HG03432 (cell line): ENCODE measurements around the gene ATL3.
"Not testable (repeated sequence)": the region's sequence is repeated elsewhere in the genome, so short reads cannot be mapped to it uniquely, and the experiment has no call there.

Experiments used
- ATAC-seq: cut with Tn5 transposase; IDR thresholded peaks from one replicate; pipeline ENCODE4 v1.9.1; 2021; ENCODE audit warnings: mild to moderate bottlenecking, moderate library complexity; ENCODE audit not compliant: unreplicated experiment

Gene ATL3

DNA sequence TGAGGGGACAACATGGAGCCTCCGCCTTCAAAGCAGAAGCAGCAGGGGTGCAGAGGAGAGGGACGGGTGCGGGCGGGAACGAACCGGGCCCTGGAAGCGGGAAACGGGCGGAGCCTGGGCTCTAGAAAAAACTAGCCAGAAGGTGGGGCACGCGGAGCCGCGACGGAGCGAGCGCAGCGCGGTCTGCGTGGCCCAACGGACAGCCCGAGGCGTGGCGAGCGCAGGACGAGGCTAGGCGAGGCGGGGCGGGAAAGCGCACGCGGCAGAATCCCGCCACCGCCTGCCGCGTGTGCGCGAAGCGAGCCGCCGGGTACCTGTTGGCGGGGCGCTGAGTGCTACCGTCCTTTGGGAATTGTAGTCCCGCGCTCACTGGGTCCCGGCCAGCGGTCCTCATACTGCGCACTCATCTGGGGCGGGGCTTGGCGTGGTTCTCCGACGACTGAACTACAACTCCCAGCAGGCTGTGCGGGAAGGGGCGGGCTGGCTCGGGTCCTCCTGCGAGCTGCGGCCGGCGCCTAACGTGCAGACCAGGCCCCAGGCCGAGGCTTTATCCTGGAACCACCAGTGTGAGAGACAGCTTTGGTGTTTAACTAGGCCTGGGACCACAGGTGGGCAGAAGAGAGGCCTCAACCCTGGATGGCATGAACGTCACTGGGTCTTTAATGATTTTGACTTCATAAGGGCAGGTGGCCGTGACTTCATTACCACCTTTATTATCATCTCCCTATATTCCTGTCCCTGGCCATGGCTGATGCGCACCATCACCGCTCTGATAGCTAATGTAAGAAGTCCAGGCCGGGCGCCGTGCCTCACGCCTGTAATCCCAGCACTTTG lies at the start of gene ATL3:
Gene ATL3 (minus strand): TSS at position 55 of the 834 bp plus-strand sequence. CDS start 41 bp downstream, at position 14.
- ATAC-seq: peak; percentile 92

GRCh38 chr11:63720611-63721010 lies 49.4 kb upstream of the ATL3 start:
- no peak for ATAC-seq

DNA sequence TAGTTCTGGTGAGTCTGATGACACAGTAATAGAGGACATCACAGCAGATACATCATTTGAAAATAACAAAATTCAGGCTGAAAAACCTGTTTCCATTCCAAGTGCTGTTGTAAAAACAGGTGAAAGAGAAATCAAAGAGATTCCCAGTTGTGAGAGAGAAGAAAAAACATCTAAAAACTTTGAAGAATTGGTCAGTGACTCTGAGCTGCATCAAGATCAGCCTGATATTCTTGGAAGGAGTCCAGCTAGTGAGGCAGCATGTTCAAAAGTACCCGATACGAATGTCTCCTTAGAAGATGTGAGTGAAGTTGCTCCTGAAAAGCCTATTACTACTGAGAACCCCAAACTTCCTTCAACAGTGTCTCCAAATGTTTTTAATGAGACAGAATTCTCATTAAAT lies 48.8 kb upstream of the ATL3 start:
- no peak for ATAC-seq

DNA sequence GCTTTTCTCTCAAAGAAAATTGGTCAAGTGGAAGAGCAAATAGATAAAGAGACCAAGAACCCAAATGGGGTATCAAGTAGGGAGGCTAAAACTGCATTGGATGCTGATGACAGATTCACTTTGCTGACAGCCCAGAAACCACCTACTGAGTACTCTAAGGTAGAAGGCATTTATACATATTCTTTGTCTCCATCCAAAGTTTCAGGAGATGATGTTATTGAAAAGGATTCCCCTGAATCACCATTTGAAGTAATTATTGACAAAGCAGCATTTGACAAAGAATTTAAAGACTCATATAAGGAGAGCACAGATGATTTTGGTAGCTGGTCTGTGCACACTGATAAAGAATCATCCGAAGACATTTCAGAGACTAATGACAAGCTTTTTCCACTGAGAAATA lies 47.8 kb upstream of the ATL3 start:
- ATAC-seq: no peak

DNA sequence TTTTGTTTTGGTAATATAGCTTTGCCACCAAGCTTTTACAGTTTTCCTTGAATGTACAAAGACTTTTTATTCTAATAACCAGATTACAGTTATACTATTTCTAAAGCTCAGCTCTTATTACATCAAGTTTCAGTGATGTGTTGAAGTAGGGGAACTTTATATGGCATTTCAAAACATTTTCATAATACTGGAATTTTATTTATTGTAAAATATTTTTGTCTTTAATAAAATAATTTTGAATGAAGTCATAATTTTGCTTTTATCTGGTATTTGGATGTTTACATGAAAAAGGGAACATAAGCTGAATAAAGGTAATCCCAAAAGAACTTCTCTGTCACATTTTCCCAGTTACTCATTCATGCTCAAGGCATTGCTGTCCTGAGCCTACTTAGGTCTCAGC lies 44.9 kb upstream of the ATL3 start:
- no peak for ATAC-seq

DNA sequence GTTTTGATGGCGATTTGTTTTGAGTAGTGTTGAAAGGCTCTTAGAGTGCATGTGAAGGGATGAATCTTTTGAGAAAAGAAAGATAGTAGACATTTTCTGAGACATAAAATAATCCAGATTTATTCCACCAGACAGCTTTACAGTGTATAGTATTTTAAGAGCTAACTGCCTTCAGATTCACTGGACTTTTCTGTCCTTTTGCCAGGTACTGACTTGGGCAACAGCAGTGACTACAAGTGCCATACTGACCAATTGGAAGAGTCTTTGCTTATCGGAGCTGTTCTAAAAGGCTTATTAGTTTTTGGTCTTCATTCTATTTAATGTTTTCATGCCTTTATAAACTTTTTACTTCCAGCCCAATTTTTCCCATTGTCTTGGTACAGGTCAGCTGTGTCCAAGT lies 42.6 kb upstream of the ATL3 start:
- ATAC-seq: no peak

GRCh38 chr11:63711838-63712237 lies 40.7 kb upstream of the ATL3 start:
- no peak for ATAC-seq

DNA sequence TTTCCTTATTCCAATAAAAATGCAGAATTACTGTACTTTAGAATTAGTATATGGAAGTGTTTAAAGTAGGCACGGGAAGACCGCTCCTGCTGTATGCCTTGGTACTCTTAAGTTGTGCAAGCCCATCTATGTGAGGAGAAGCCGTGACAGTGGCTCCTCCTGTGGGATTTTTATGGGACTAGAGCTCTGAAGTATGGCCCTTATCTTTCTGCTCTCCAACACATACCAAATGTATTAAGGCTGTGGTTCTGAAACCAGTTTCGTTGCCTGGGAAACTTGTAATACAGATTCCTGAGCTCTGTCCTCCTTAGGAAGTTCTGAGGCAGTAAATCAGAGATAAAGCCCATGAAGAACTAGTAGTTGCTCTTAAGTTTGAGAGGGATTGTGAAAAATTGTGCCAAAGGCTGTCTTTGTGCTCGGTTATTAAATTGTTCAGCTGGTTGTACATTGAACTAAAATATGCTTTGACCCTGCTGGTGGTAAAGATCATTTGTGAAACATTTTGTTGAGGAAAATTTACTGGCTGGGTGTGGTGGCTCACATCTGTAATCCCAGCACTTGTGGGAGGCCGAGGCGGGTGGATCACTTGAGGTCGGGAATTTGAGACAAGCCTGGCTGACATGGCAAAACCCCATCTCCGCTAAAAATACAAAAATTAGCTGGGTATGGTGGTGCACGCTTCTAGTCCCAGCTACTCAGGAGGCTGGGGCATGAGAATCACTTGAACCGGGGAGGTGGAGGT lies 39.5 kb upstream of the ATL3 start:
- no peak for ATAC-seq

DNA sequence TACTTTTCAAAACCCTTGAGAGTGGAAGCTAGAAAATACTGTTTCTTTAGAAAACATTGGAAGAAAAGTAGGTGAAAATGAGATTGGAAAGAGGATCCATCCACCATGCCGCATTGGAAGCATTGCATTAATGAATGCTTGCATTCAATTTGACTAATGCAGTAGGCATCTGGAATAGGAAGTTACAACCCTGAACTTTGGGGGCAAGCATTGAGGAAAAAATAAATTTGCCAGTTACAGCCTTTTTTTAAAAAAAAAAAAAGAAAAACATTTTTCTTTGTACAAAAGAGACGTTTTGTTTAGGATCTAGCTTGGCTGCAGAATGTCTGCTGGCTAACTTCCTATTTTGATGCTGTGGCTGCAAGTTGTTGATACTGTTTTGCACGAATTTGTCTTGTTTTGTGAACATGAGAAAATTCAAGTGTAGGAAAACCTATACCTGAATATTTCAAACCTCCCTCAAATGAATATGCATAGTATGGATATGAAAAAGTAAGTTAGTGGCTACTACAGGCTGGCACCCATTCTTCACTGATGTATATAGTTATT lies 38.2 kb upstream of the ATL3 start:
- no peak for ATAC-seq

DNA sequence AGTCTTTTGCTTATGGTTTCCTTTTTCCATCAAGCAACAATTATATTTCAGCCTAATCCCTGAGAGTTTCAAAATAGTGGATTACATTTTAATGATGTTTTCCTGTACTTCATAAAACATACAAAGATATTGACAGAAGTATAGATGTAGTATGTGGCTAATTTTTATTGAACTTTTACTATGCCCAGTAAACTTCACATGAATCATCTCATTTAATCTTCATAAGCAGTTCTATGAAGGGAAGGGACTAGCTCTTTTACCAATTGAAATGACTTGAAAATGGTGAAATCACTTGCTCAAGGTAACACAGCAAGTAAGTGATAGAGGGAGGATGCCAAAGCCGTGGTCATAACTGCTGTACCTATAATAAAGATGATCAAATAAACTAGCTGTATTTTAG lies 37.6 kb upstream of the ATL3 start:
- no peak for ATAC-seq

- no peak for ATAC-seq
These were observed 34.4 kb upstream of the ATL3 start for GRCh38 chr11:63705526-63705925.

- no peak for ATAC-seq
These were observed 28.7 kb upstream of the ATL3 start for GRCh38 chr11:63699896-63700295.

DNA sequence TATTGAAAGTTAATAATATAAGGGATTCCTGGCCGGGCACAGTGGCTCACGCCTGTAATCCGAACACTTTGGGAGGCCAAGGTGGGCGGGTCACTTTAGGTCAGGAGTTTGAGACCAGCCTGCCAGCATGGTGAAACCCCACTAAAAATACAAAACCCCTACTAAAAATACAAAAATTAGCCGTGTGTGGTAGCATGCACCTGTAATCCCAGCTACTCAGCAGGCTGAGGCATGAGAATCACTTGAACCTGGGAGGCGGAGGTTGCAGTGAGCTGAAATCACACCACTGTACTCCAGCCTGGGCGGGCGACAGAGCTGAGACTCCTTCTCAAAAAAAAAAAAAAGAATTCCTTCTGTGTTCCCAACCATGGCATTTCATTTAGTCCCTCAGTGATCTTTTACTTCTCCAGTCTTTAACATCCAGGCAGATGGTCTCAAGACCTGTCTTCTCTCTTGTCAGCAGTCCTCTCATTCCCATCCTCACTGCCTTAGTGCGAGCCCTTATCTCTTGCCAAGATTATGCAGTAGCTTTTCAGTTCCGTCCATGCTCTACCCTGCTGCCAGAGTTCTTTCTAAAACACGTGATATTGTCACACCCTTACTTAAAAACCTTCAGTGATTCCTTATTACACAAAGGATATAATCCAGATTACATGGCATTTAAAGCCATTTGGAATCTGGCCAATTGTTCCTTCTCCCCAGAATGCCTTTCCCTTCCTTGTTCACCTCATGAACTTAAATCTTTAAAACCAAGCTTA lies 28.0 kb upstream of the ATL3 start:
- ATAC-seq: no peak

GRCh38 chr11:63694596-63694995 lies 23.4 kb upstream of the ATL3 start:
- no peak for ATAC-seq

GRCh38 chr11:63687845-63688244 lies 16.7 kb upstream of the ATL3 start:
- no peak for ATAC-seq

DNA sequence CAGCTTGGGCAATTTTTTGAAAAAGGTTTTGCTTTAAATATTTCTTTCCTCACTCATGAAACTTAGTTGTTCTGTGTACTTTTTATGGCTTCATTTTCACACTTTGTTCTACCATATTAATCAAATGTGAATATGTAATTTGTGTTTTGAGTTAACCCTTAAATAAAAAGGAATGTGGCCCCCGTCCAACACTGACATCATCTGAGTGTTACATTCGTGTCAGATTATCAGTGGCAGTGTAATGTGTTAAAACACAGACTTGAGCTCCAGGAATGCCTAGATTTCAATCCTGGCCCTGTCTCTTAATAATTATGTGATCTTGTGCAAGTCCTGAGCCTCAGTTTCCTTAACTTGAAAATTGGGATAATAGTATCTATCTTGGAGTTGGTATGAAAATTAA lies 15.8 kb upstream of the ATL3 start:
- no peak for ATAC-seq

- not testable (repeated sequence) for ATAC-seq
These were observed 14.1 kb upstream of the ATL3 start for GRCh38 chr11:63685158-63685721.

GRCh38 chr11:63683133-63683991 lies 12.2 kb upstream of the ATL3 start:
- no peak for ATAC-seq

GRCh38 chr11:63682066-63683021 lies 11.2 kb upstream of the ATL3 start:
- no peak for ATAC-seq
